Left colon (tissue), 2 donors: ENCODE measurements around the gene CNOT6. TPM values are rescaled to one million over a fixed set of nuclear protein-coding genes. Genes with fewer than 3 reads are reported as not detected.
A peak's percentile ranks its signal among the peaks of the same experiment; 100 is the strongest.

ENCODE experiments used
- ATAC-seq: fragments of 200-7000 bp; cut with Tn5 transposase; one replicate; pipeline ENCODE4 v1.9.1; 2020; ENCODE audit warnings: mild to moderate bottlenecking, moderate library complexity
- DNase-seq, 2 donors: peaks; one replicate each; pipeline ENCODE4 v3.0.0-alpha.2; 2020
- intact Hi-C, 2 donors: fragments of 100-400 bp; cut with DNase I in 1 of 2; cut with micrococcal nuclease in 1 of 2; formaldehyde crosslinking; loops; one replicate each; pipeline versions ENCODE4 v1.11.2 to v1.14.0; 2022; cut with DNase I, micrococcal nuclease
- total RNA-seq, 2 donors: library from RNA; stranded (reverse); fragmentation: NEBNext Ultra II Directional; extraction: Animal tissue kit (Norgen Biotek cat#: 25700); gene quantifications; one replicate each; pipeline ENCODE4 v1.2.1, GENCODE V29; 2021
- donor health status: DM: no; HTN: no; CAD: no.
- donor health status: DM: yes; HTN: yes; CAD: no.

The CNOT6 gene
- total RNA-seq, 2 donors from 2014 or later, result 24.8 to 25.2 TPM

GRCh38 chr5:180541710-180542109 lies 47.5 kb downstream of the CNOT6 start:
- DNase-seq (no peak), ATAC-seq (no peak)
- intact Hi-C loops, result no loop called here

GRCh38 chr5:180545248-180545647 lies 51.1 kb downstream of the CNOT6 start:
- intact Hi-C loops, result no loop called here
- DNase-seq (no peak), ATAC-seq (no peak)

DNA sequence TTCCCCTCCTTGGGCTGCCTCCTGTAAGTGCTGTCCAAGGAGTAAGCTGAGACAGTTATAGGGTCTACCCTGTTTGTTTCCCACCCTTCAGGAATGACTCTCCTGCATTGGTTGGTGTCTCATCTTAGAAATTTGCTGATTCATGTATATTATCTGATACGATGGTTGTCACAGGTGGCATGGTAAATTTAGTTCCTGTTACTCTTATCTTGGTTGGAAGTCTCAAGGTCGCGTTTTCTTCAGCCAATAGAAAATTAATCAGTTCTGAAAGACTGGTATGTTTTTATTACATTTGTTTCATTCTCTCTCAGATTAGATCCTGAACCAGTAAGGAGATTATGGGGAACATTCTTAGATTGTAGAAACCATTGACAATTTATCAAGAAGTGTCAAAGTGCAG lies 54.4 kb downstream of the CNOT6 start:
- DNase-seq, result no peak
- ATAC-seq, result peak; percentile 67
- intact Hi-C loops, result no loop called here

DNA sequence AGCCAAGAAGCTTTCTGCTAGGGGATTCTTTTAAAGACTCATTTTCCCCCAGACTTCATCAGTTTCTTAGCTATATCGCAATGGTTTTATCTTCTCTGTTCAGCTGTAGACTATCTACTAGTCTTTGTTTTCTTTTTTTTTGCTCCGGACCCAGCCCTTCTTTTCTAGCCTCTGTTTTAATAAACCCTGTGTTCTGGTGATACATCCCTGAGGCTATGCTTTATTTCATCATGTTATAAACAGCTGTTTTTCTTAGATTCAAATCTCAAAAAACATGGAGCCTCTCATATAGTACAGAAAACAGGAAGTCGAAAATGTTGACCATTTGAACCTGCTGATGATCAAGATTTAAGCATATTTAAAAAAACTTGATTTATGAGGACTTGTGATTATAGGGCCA lies 59.4 kb downstream of the CNOT6 start:
- intact Hi-C loops, result no loop called here
- no peak for ATAC-seq
- DNase-seq, result no peak

- no peak for ATAC-seq
- intact Hi-C loops, result no loop called here
- no peak for DNase-seq
Measured at GRCh38 chr5:180555168-180555921, 61.2 kb downstream of the CNOT6 start.

- DNase-seq, result no peak
- no peak for ATAC-seq
- intact Hi-C loops, result no loop called here
Measured at GRCh38 chr5:180557217-180557809, 63.1 kb downstream of the CNOT6 start.

GRCh38 chr5:180558232-180558631 lies 64.1 kb downstream of the CNOT6 start:
- intact Hi-C loops, result no loop called here
- no peak for ATAC-seq
- no peak for DNase-seq

DNA sequence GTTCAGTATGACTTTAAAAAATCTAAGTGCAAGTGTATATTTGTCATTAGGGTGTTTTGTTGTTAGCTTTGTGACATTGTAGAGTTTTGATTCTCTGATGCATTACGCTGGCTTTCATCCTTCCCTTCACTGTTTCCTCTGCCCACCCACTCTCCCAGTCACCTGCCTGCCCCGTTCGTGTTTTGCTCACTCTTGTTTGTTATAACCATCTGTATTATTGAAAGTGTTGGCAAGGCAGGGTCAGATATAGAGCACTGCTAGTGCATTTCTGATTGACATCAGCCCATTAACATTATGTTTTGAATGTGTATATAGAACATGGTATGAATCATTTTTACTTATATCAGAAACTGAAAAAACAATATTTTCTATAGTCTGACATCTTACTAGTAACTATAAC lies 69.8 kb downstream of the CNOT6 start:
- ATAC-seq (no peak), DNase-seq (no peak)
- intact Hi-C loops, result no loop called here

GRCh38 chr5:180568914-180569313 lies 74.7 kb downstream of the CNOT6 start:
- intact Hi-C loops, result no loop called here
- ATAC-seq (no peak), DNase-seq (no peak)

GRCh38 chr5:180575571-180575970 lies 81.4 kb downstream of the CNOT6 start:
- DNase-seq (no peak), ATAC-seq (no peak)
- intact Hi-C loops, result no loop called here

- DNase-seq (no peak), ATAC-seq (no peak)
- intact Hi-C loops, result no loop called here
Measured at GRCh38 chr5:180580681-180581080, 86.5 kb downstream of the CNOT6 start.

GRCh38 chr5:180583738-180584137 lies 89.6 kb downstream of the CNOT6 start:
- no peak for DNase-seq
- no peak for ATAC-seq
- intact Hi-C loops, result no loop called here

GRCh38 chr5:180586204-180586603 lies 92.0 kb downstream of the CNOT6 start:
- DNase-seq (no peak), ATAC-seq (no peak)
- intact Hi-C loops, result no loop called here

DNA sequence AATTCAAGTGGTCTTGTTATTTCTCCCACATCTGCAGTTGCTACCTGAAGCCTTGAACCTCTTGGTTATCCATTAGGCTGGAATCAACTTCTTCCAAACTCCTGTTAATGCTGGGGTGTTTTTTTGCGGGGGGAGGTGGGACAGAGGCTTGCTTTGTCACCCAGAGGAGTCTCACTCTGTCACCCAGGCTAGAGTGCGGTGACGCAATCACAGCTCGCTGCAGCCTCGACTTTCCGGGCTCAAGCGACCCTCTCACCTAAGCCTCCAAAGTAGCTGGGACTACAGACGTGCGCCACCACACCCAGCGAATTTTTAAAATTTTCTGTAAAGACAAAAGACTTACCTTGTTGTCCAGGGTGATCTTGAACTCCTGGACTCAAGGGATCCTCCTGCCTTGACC lies 92.7 kb downstream of the CNOT6 start:
- intact Hi-C loops, result no loop called here
- ATAC-seq, result no peak

DNA sequence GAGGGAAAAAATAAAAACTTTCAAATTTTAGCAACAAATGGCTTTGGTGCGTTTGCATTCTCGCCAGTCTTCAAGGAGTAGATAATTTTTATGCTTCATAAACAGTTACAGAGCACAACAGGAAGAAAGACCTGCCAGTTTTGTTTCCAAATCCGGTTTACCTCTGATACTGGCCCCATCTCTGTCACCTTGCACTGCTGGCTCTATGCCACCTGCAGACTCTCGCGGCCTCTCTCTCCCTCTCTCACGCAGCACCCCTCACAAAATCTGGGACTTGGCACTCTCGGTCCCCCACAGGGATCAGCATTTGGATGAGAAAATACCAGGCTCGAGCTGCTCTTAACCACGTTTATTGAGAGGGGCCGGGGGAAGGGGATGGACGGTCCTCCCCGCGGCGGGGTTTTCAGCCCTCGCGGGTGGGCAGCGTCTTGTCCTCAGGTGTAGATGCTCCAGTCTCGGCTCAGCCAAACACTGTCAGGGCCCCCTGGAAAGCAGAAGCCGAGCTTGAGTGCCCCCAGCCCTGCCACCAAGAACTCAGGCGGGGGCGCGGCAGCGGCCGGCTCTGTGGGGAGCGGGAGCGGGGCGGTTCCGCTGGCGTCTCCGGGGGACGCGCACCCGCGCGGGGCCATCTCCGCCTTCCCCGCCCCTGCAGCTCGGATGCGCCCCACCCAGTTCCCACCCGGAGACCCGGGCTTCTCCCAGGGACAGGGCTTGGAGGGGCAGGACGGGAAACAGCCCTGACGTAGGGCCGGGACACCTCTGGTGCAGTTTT lies 95.8 kb downstream of the CNOT6 start:
- intact Hi-C loops, result no loop called here
- ATAC-seq, result no peak

More for the DNA sequence above, 92.7 kb downstream of the CNOT6 start:
- no peak for DNase-seq

GRCh38 chr5:180590543-180591310 lies 96.5 kb downstream of the CNOT6 start:
- ATAC-seq (no peak), DNase-seq (no peak)
- intact Hi-C loops, result no loop called here

More for the DNA sequence above, 95.8 kb downstream of the CNOT6 start:
- DNase-seq, result no peak

DNA sequence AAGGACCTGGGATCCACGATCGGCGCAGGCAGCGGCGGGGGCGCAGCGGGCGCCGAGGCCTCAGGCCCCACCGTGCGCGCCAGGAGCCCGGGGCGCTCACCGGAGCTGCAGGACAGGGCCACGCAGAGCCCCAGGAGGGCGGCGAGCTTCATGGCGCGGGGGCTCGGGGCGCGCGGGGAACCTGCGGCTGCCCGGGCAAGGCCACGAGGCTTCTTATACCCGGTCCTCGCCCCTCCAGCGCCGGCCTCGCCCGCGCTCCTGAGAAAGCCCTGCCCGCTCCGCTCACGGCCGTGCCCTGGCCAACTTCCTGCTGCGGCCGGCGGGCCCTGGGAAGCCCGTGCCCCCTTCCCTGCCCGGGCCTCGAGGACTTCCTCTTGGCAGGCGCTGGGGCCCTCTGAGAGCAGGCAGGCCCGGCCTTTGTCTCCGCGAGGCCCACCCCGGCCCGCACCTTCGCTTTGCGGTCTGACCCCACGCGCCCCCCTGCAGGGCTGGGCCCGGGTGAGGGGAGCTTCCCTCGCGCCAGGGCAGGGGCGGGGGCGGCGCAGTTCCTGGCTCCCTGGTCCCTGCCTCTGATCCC lies 97.2 kb downstream of the CNOT6 start, which contains the start of gene SCGB3A1:
SCGB3A1 (minus strand) TSS at position 189 of the 577 bp plus-strand sequence; CDS start at position 152, 37 bp downstream.
- intact Hi-C loops, result no loop called here
- DNase-seq, result no peak
- ATAC-seq, result no peak

GRCh38 chr5:180592176-180592575 lies 98.0 kb downstream of the CNOT6 start:
- intact Hi-C loops, result no loop called here
- DNase-seq, result no peak
- ATAC-seq, result no peak
